NCI-H345 treated with DMSO at 0.1 percent for 48 hours (cell line): ENCODE data around the gene NOTCH2.
A peak's percentile ranks its signal among the peaks of the same experiment; 100 is the strongest.
"Not testable (repeated sequence)": the region's sequence is repeated elsewhere in the genome, so short reads cannot be mapped to it uniquely, and the experiment has no call there.

Experiments used
- DNase-seq: peaks from one replicate; lab custom pipeline; 2025; ENCODE audit not compliant: unreplicated experiment; lab: John Stamatoyannopoulos, UW

NOTCH2 gene

DNA sequence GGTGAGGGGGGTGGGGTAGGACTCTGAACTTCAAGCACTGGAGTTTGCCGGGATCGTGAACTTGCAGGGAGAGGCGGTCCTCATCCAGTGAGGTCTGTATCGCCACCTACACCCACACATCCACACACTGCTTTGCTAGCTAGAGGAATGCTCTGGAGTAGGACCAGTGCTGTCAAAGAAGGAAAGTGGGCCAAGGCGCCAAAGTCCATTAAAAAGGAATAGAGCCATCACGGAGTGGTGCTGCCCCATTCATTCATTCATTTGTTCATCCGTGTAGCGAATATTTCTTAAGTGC, 405 bp upstream of the NOTCH2 start:
- DNase-seq: not testable (repeated sequence)

DNA sequence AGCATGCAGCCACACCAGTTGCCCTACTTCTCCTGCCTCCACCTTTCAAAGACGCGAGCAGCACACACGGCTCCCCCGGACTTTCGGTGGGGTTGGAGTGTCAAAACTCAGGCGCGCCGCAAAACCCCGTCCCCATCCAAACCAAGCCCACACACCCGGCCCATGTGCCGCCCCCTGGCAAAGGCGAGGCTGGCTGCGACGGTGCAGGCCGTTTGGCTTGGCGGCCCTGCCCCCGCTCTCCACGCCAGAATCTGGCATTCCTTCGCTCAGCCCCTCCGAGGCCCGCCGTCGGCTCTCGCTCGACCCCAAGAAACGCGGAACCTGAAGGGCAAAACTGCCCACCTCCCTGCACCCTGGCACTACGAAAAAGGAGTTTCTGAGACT, 787 bp downstream of the NOTCH2 start:
- DNase-seq: not testable (repeated sequence)

DNA sequence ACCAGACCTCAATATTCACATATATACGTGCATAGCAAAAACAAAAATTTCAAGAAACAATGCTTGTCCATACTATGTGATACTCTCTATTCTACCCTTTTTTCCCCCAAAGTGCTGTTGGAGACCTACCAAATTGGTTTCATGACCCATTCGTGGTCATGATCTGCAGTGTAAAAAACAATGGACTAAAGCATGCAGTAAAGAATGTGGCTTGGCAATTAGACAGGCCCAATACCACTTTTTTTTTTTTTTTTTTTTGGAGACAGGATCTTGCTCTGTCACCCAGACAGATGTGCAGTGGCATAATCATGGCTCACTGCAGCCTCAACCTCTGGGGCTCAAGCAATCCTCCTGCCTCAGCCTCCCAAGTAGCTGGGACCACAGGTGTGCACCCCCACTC, 21.3 kb downstream of the NOTCH2 start:
- DNase-seq: not testable (repeated sequence)

DNA sequence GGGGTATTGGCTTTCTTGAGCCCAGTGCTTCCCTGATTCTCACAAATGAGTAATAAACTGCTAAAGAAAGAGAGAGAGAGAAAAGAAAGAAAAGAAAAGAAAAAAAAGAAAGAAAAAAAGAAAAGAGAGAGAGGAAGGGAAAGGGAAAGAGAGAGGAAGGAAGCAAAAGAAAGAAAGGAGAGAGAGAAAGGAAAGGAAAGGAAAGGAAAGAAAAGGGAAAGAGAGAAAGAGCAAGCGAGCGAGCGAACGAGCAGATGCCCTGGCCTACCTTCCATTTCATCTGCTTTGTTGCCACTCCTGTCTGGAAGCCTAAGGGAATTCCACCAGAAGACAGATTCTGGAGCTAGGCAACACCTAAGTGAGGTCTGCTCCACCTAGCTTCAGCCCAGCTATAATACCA, 27.7 kb downstream of the NOTCH2 start:
- not testable (repeated sequence) for DNase-seq

DNA sequence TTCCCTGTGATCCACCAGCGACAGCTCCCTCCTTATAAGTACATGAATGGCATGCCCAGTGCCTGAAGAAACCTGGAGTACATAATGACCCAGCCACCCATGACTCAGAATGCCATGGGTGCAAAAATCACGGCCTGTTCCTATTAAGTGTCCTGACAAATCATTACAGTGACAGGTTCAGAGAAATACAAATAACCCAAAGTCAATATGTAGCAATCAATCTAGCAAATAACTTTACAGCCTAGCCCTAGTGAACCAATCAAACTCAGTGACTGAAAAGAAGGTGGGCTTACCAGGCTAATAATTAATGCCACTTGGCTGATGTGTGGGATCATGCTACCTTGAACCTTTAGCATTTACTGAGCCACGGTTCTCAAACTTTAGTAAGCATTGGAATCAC, 37.2 kb downstream of the NOTCH2 start:
- not testable (repeated sequence) for DNase-seq

DNA sequence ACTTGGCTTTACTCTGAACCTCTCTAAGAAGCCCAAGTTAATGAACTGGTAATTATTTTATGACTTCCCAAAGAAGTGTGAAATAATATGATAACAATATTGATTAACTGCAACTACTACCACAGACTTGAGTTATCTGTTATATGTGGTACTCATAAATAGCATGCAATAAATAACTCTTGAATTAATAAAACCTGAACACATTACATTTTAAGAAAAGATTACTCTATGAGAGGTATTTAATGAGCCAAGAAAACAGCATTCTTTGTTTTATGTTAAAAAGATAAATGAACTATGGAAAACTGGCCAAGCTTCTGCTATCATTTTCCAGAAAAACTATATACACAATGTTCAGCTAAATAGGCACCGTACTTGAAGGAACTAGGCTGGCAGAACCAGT, 45.7 kb downstream of the NOTCH2 start:
- DNase-seq: not testable (repeated sequence)

DNA sequence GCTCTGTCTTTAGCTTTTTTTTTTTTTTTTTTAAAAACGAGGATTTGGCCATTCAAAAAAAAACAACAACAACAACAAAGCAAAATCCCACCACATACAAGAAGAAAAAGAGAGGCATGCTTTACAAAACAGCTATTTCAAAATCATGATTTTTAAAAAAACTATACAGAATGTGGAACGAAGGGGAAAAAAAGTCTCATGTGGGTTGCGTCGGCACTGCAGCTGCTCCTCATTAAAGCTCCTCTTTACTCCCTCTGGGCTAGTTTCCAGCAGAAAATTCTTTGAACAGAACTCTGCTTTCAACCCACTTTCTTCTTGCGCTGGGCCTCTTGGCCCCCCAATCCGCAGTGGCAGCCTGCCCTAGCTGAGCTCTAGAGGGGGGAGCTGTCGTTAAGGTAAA, 54.5 kb downstream of the NOTCH2 start:
- DNase-seq: not testable (repeated sequence)

DNA sequence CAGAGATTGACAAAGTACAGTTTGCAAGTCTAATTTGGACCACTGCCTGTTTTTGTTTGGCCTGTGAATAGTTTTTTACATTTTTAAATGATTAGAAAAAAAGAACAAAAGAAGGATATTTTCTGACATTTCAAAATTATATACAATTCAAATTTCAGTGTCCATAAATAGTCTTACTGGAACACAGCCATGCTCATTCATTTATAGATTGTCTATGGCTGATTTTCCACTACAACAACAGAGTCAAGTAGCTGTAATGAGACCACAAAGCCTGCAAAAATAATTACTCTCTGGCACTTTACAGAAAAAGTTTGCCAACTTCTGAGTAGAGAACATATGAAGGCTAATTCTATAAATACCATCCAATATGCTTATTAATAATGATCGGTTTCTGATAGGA, 61.1 kb downstream of the NOTCH2 start:
- DNase-seq: not testable (repeated sequence)

DNA sequence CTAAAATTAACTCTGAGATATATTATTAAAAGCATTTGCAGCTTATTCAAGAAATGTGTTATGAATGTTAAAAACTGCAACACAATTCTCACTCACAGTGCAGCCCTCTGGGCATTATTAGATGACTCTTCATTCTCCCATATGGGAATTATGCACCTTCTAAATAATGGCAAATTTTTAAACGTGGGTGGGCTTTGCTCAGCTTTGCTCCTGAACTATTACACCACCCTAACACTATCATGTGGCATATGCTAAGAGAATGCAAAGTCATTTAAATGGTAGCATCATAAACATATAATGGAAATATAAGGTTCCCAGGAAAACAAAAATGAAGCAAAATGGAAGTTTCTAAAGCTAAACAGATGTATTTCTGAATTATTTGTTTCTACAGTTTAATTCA, 61.6 kb downstream of the NOTCH2 start:
- not testable (repeated sequence) for DNase-seq

DNA sequence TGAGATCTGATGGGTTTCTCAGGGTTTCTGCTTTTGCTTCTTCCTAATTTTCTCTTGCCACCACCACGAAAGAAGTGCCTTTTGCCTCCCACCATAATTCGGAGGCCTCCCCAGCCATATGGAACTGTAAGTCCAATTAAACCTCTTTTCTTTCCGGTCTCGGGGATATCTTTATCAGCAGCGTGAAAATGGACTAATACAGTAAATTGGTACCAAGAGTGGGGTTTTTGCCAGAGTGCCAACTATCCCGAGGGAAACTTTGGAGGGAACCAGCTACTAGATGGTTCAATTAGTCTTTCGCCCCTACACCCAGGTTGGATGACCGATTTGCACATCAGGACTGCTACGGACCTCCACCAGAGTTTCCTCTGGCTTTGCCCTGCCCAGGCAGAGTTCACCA, 68.4 kb downstream of the NOTCH2 start:
- DNase-seq: not testable (repeated sequence)

DNA sequence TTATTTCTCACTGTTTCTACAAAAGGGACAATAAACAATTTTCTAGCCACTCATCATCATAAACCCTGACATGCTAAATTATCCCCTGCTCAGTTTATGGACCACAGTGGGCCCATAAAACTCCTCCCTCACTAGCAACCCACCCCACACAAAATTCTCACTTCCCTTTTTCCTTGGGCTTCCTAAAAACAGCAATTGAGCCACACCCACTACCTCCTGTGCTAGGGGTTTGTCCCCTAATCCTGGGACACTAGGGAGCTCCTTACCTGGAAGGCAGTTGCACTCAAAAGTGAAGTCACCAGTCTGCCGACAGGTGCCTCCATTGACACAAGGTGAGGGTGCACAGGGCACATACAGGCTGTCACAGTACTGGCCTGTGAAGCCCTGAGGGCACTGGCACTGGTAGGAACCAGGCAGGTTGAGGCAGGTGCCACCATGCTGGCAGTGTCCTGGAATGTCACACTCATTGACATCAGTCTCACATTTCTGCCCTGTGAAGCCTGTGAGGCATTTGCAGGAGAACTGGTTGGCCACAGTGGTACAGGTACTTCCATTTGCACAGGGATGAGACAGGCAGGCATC, 72.6 kb downstream of the NOTCH2 start:
- not testable (repeated sequence) for DNase-seq

DNA sequence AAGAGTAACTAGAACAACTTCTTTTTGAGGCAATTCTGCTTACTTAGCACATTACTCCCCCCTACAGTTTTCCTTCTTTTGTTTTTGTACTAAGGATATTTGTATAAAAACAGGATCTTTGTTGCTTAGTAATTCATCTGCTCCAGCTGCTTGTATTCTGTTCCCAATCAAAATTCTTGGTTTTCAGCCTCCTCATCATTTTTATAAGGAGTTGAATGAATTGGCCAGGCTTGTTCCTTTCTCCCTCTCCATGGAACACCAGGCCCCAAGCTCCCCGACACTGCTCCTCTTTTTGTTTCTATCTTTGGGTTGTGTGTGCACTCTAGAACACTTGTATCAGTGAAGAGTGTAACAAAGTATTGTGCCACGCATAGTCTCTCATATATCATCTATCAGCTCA, 73.5 kb downstream of the NOTCH2 start:
- DNase-seq: not testable (repeated sequence)

DNA sequence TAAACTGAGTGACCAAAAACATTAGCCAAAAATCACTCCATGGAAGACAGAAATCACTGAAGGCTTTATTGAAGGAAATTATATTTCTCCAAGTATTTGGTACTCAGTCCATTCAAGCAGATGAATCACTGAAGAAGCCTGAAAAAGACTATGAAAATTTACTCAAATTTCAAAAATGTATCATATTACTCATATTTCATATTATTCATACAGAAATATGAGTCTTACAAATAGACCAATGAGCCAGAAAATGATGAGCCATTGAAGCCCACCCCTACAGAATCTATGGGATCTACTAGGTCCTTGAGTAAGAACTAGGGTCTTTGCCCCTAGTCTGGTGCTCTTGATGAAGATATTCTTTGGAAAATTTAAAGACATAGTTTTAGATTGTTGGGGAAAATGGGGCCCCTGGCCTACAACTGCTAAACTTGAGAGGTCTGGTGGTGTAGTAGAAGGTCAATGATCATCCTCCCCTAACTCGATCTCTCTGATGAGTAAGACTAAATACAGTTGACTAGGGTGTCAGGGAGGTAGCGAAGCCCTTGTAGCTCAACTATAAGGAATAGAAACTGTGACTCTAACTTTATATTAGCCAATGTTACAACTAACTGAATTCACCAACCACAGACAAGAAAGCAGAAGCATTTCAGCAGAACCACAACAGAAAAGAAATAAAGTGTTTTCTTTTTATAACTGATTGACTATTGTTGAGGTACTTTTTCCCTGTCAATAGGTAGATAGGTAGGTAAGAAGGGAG, 81.0 kb downstream of the NOTCH2 start:
- DNase-seq: no peak

DNA sequence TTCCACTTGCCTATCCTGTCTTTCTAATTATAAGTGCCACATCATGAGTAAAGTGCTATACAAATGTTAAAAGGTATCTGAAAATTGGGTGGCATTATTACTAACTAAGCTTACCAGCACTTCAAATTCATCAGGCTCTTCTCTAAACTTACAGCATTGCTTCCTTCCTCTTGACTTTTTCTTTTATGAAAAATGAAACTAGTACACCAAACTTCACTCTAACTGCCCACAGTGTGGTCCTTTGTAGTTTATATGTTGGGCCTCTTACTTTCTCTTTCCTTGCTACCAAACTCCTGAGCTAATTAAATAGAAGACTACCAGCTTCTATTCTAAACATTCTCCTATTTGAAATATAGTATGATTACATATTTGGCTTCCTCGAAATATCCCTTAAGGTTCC, 81.8 kb downstream of the NOTCH2 start:
- DNase-seq: no peak

DNA sequence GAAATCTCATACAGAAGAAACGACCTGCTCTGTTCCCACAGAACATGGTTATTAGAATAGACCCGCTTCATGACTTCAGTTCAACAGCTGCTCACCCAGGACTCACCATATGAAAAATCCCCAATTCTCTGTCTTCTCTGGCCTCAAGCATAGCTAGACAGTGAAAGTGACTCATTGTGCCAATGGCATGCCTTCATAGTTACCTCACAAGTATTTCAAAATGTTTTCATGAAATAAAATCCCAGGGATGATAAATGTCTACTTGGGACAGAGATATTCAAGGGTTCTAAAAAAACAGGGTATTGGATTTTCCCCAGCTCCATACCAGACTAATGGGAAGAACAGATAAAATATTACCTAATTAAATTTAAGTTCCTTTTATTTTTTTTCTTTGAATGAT, 82.3 kb downstream of the NOTCH2 start:
- no peak for DNase-seq

DNA sequence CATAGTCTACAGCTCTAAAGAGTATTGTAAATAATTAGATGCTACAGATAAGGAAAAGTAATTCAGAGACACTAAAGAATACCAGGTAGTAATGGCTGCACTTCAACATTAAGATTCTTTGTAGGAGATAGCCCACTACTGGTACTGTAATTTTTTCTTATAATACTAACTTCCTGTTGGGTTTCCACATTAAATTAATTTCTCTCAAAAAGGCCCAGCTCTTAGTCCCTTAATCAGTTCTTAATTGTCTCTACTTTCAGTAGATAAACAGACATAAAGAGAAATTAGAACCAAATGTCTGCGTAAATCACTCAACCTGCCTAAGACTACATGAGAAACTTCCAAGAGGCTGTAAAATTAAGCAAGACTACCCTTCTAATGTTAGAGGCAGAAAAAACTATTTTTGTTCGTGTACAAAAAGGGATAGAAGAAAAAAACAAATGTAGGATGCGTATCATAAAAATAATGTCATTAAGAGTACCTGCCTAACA, 83.4 kb downstream of the NOTCH2 start:
- DNase-seq: no peak

DNA sequence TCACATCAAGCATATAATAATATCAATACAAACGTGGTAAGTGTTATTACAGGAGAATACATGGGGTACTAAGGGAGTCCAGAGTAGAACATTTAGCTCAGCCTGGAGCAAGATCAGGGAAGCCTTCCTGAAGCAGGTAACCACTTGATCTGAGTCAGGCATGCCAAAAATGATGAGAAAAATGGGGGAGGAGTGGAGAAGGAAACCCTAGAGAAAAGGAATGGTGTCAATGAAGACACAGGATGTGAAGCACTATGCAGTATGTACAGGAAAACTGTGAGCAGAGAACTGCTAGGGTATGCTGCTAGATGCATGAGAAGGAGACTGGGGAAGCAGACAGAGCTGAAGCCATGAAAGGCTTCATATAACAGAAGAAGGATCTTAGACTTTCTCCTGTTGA, 84.7 kb downstream of the NOTCH2 start:
- DNase-seq: no peak

DNA sequence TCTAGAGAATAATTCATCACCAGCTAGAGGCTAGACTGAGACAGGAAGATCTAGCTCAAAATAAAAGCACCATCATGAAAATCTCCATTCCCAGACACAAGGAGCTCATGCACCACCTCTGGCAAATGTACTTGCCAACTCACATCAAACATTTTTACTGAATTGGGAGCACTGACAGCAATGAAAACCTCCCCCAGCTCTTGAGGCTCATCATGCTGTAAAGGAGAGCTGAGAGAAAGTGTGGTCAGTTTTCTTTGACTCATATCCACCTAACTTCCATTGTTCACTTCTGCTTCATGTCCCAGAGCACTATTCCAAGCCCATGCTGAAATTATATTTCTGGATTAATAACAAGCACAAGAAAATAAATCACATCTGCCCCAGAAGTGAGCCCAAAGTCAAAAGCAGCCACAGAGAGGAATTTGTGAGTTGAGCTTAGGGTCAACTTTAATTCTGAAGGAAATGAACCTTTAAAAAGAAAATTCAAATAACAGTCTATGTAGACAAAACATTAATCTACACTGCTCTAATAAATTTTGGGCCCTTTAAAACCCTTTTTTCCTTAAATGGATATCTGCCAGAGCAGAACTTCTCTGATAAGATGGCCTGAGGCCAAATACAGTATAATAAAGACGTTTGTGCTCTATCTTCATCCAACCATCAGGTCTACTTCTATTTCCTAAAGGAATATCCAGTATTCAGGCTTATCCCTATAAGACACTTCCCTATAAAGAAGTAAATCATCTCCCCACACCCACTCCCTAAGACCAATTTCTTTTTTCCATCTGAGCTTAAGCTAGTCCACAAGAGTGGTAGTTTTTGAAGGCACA, 87.3 kb downstream of the NOTCH2 start:
- no peak for DNase-seq

DNA sequence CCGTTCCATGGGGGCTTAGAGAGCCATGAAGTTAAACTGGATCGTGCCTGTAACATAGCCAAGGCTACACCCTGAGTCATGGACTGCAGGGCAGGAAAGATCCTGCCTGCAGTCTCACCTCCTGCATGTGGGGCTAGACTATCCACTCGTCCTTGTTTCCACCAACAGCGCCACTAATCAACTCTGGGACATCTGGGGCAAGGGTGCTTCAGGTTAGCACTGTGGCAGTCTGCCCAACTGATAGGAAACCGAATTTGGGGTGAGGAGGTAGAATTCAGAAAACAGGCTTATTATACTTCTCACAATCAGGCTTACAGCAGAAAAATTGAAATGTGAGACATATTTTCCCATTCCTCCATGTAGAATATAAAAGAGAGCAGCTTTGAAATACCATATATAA, 88.0 kb downstream of the NOTCH2 start:
- no peak for DNase-seq

DNA sequence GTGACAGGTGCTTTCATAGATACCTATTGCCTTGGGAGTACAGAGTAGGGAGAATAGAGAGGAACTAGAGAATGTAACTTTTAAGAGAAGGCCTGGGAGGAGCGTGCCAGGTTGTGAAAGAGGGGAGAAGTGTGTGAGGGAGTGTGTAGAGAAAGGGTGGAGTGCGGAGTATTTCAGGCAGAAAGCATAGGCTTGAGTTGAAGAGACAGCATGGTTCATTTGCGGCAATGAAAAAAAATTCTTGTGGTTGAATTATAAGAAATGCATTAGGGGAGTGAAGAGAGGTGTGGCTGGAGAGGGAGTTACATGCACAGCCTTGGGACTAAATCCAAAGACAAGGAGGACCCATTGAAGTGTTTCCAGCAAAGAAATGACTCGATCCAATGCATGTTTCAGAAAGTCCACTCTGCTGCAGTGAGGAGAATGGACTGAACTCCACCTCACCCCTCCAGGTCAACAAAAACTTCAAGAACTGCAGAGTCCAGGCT, 91.4 kb downstream of the NOTCH2 start:
- peak; percentile 16 for DNase-seq

DNA sequence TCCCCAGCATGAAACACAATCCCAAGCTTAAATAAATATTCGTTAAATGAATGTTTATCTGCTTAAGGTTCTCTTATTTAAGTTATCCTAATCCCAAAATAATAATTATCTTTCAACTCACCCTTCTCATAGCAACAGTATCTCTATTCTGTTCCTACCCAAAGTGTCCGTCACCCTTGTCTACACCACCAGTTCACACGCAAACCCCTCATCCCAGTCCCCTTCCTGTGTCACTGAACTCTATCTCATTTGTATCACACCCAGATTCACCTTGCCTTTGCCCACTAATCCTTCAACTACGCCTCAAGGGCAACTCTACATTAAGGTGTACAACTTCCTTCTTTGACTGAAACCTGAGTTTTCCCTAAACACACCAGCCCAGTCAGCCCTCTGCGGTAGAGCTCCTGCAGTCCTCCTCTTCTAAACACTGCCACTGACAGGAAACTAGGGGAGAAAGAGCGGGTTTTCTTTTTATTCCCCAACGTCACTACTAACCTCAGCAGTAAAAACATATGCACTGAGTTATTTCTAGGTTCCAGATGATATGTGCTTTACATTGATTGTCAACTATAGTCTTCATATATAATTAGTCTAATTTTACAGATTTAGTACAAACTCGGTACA, 92.2 kb downstream of the NOTCH2 start:
- not testable (repeated sequence) for DNase-seq
